HG02973 (cell line): Measurements from ENCODE around the gene P2RY14.
A peak's percentile ranks its signal among the peaks of the same experiment; 100 is the strongest.
"Not testable (repeated sequence)": the region's sequence is repeated elsewhere in the genome, so short reads cannot be mapped to it uniquely, and the experiment has no call there.

Experiments used
- ATAC-seq: cut with Tn5 transposase; IDR thresholded peaks from one replicate; pipeline ENCODE4 v1.9.1; 2021; ENCODE audit warnings: moderate library complexity; ENCODE audit not compliant: unreplicated experiment

The P2RY14 gene

DNA sequence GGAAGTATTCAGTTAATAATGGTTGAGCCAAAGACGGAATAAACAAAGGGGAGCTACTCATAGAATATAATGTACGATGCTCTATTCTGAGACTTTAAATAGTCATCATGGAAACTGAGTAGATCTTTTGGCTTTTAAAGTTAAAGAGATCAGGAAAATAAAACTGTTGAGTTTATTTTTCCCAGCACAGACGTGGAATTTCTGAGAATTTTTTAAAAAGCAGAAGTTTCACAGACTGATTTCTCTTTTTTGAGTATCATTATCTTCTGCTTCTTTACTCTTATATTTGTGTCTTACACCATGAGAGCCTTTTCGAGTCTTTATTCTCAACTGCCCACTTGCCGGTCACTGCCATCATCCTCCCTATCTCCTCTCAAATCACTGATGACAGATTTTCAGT, 13.2 kb downstream of the P2RY14 start:
- ATAC-seq = no peak

GRCh38 chr3:151264605-151265004, 13.7 kb downstream of the P2RY14 start:
- no peak for ATAC-seq

DNA sequence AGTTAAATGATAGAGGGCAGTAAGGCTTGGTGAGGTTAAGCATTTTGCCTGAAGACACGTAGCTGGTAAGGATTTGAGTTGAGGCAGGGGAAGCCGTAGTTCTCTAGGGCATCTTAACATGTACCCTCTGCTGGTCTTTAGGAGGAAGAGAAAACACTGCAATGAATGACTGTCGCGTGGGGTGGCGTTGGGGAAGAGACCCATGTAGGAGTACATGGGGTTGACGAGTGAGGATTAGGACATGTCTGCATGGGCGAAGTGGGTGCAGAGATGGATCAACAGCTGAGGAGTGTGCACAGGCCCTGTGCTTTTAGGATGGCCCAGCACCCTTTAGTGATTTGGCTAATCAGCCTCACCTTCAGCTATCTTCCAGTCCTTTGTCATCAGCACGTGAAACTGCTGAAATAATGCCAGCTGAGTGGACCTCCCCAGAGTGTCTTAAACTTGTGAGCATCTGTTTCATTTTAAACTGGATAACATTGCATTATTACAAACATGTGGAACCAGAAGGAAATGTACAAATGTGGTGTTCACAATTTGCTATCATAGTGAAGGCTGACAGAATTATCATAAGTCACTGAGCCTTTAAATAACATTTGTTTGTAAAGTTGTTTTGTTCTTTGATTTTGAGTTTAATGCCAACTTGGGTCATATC, 15.3 kb downstream of the P2RY14 start:
- ATAC-seq = no peak

GRCh38 chr3:151259664-151260063, 18.7 kb downstream of the P2RY14 start:
- no peak for ATAC-seq

DNA sequence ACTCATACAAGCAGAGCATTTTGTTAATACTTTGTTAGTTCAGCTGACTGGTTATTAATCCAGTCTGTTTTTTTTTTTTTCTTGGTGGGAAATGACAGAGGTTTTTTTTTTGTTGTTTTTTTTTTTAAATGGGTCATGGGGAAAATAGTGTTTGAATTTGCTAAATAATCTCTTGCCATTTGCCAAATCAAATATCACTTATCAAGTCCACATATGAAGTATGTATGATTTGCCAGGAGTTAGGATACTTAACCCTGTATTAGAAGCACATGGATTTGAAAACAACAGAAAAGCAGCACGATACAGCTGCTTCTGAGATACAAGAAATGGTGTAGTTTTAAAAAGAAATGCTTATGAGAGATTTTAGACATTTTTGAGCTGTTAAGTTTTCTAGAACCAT, 21.6 kb downstream of the P2RY14 start:
- no peak for ATAC-seq

DNA sequence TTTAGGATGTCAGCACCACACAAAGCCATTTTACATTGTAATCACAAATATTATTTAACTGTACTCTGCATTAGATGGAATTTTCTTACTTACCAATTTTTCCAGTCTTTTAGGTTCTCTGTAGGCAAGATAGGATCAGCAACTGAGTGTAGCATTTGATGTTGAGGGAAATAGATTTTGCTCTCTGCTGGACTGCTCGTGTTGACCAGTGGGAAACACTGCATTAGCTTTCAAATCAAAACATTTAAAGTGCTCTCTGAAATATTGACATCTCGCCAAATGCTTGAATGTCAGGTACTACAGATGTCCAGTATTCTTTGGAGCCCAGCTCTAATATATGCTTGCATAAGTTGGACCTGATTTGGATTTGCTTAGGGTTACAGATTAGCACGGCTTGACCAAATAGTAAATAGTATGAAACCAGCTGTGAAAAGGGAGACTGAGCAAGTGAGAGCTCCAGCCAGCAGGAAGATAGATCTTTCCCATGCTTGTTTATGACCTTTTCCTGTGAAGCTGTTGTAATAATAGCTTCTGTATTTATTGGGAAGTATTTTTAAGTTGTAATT, 29.5 kb downstream of the P2RY14 start:
- ATAC-seq = no peak

DNA sequence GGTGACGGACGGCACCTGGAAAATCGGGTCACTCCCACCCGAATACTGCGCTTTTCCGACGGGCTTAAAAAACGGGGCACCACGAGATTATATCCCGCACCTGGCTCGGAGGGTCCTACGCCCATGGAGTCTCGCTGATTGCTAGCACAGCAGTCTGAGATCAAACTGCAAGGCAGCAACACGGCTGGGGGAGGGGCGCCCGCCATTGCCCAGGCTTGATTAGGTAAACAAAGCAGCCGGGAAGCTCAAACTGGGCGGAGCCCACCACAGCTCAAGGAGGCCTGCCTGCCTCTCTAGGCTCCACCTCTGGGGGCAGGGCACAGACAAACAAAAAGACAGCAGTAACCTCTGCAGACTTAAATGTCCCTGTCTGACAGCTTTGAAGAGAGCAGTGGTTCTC, 36.3 kb downstream of the P2RY14 start:
- not testable (repeated sequence) for ATAC-seq

- no peak for ATAC-seq
Observed at GRCh38 chr3:151236736-151237135, 41.6 kb downstream of the P2RY14 start.

GRCh38 chr3:151236316-151236715, 42.0 kb downstream of the P2RY14 start:
- no peak for ATAC-seq

DNA sequence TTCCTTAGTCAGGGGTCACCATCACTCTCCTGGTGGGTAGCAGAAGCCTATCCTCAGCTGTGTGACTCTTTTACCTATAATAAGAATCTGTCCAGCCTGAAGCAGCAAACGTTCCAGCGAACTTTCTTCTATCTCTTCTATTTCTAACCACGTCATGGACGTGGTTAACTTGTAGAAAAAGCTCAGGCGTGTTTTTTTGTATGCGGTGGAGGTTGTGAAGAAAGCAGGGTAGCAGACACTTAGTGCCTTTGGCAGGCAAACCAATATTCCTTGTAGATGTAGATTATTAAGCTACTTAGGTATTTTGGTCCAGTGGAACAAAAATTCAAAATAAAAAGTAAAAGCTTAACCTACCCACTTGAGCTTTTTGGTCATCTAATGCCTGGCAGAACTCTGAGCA, 43.5 kb downstream of the P2RY14 start:
- ATAC-seq = no peak

- no peak for ATAC-seq
Observed at GRCh38 chr3:151232991-151233390, 45.4 kb downstream of the P2RY14 start.

DNA sequence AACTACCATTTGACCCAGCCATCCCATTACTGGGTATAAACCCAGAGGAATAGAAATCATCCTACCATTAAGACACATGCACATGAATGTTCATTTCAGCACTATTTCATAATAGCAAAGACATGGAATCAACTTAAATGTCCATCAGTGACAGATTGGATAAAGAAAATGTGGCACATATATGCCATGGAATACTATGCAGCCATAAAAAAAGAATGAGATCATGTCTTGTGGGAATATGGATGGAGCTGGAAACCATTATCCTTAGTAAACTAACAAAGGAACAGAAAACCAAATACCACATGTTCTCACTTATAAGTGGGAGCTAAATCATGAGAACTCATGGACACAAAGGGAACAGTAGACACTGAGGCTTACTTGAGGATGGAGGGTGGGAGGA, 45.9 kb downstream of the P2RY14 start:
- ATAC-seq = not testable (repeated sequence)

DNA sequence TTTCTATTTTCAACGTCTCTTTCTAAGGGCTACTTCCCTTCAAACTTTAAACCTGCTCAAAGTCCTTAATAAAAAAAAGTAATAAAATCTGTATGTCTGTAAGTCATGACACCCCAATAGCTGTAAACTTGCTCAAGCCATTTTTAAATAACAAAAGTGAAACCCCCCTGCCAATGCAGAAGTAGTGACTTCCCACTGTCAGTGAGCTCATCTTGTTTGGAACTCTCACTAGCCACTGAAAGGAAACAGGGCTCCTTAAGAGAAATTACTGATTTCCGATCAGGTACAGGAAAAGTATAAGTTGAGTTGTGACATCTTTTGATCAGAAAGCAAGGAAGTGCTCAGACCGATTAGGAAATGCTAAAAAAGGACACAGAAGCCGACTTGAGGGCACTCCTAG, 47.7 kb downstream of the P2RY14 start:
- ATAC-seq = peak; percentile 62

DNA sequence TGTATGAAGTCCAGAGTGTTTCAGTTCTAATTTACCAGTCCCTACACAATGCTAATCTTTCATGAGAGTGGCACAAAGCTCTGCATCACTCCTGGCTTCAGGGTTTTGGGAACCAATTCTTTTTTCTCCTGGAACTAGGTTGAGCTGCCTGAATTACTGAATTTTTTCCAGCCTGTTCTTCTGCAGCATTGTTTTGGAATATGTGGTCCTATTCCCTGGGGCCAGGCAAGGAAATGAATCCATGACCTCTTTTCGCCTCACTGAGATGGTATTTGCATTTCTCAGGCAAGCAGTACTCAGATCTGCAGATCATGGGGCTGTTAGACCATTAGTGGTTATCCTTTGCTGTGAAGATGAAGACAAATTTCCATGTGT, 49.7 kb downstream of the P2RY14 start:
- ATAC-seq = no peak

DNA sequence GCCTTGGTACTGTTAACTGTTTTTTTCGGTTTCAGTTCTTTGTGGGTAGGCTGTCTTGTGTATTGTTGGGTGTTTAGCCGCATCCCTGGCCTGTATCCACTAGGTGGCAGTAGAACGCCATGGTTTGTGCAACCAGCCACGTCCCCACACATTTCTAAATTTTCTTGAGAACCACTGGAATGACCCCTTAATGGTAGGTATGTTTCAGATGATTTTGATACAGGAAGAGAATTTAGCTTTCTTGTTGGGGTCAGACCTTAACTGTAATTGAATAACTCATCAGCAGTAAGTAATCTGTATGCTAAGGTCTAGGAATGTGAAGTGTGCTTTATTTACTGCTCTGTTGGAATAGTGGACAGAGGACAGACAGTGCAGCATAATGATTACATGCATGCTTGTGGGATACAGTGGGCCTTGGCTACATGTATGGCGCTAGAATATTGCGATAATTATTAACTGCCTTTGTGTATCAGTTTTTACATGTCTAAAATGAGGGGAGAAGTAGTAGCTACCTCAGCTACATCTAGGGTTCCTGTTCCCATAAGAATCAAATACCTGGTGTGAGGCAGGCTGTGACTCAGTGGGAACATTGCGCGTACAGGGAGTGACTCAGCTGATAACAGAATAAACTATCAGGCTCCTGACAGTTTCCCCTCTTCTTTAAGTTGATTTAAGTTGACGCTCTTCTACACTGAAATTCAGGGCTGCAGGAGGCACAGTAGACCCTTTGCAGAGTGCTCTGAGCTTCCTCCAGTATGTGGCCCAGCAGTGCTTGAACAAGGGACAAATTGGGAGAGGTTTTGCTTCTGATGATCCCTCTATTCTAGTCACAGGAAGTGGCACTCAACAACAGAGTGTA, 50.3 kb downstream of the P2RY14 start:
- ATAC-seq = peak; percentile 77

- ATAC-seq = no peak
Observed at GRCh38 chr3:151227266-151227806, 51.0 kb downstream of the P2RY14 start.

GRCh38 chr3:151226825-151227224, 51.5 kb downstream of the P2RY14 start:
- no peak for ATAC-seq

DNA sequence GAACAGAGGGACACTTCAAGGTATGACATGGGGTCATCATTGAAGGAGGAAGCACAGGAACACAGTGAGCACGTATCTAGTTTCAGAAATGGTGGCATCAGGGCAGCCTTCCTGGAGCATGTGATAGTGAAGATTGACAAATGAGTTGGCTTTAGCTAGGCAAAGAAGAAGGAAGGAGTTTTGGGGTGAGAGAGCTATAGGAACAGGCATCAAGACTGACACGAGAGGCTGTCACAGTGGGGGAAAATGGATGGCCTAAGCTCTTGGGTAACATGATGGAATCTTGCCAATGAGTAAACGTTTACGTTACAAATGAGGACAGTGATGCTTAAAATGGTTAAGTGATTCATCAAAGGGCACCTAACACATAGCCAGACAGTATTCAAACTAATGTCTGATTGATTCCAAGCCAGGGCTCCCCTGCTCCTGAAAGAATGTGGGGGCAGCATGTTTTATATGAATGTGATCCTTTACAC, 52.2 kb downstream of the P2RY14 start:
- no peak for ATAC-seq

- ATAC-seq = no peak
Observed at GRCh38 chr3:151225040-151225975, 53.0 kb downstream of the P2RY14 start.

DNA sequence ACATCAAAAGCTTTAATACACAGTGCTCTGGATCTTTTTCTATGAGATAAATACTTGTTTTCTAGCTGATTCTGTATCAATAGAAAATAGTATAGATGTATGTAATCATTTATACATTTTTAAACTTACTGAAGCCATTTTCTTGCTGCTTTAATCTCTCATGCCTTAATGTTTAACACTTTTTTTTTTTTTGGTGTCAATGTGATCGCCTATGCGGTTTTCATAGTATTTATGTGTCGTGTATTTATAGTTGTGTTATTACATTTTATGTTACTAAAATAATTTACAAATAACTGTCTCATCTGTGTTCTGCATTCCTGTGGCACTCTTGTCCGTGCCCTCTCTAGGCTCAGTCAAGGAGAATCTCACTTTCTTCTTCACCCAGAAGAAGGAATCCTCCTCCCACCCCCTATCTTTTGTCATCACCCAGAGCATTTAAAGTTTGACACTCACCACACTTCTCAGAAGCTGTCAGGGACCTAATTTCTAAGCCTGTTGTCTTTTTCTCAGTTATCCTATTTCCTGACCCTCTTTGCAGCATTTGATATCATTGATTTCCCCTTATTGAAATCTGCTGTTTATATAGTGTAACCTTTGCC, 54.0 kb downstream of the P2RY14 start:
- no peak for ATAC-seq
